ENCODE results near the gene KCNC1.

KCNC1 gene

GRCh38 chr11:17822401-17822781 is 87.8 kb downstream of the KCNC1 start:
- TF ChIP-seq REST (IDR thresholded peaks at IDR 0.05; ENCODE audit: insufficient read depth in 1 of 2, low read depth in 2 of 2, low read length in 2 of 2) (no peak), SIN3A (IDR thresholded peaks at IDR 0.05; ENCODE audit: borderline replicate concordance, insufficient read depth, low read length) (no peak), TAF1 (IDR thresholded peaks at IDR 0.05; ENCODE audit: borderline replicate concordance, insufficient read depth, low read length) (no peak), POLR2AphosphoS5 (IDR thresholded peaks at IDR 0.05; ENCODE audit: low read depth, low read length) (no peak), FOXP2 (optimal IDR thresholded peaks at IDR 0.05; ENCODE audit: borderline replicate concordance, extremely low read depth, extremely low read length, insufficient read depth) (no peak)

GRCh38 chr11:17827006-17827405 is 92.4 kb downstream of the KCNC1 start:
- no peak for TF ChIP-seq TAF1 (IDR thresholded peaks at IDR 0.05; ENCODE audit: borderline replicate concordance, insufficient read depth, low read length)
- TF ChIP-seq POLR2AphosphoS5 (IDR thresholded peaks at IDR 0.05; ENCODE audit: low read depth, low read length), result no peak
- no peak for TF ChIP-seq FOXP2 (optimal IDR thresholded peaks at IDR 0.05; ENCODE audit: borderline replicate concordance, extremely low read depth, extremely low read length, insufficient read depth)
- TF ChIP-seq REST (IDR thresholded peaks at IDR 0.05; ENCODE audit: insufficient read depth in 1 of 2, low read depth in 2 of 2, low read length in 2 of 2), result no peak
- no peak for TF ChIP-seq SIN3A (IDR thresholded peaks at IDR 0.05; ENCODE audit: borderline replicate concordance, insufficient read depth, low read length)

GRCh38 chr11:17828311-17828751 is 93.8 kb downstream of the KCNC1 start:
- TF ChIP-seq REST (IDR thresholded peaks at IDR 0.05; ENCODE audit: insufficient read depth in 1 of 2, low read depth in 2 of 2, low read length in 2 of 2), result no peak
- TF ChIP-seq TAF1 (IDR thresholded peaks at IDR 0.05; ENCODE audit: borderline replicate concordance, insufficient read depth, low read length), result no peak
- no peak for TF ChIP-seq SIN3A (IDR thresholded peaks at IDR 0.05; ENCODE audit: borderline replicate concordance, insufficient read depth, low read length)
- no peak for TF ChIP-seq POLR2AphosphoS5 (IDR thresholded peaks at IDR 0.05; ENCODE audit: low read depth, low read length)
- TF ChIP-seq FOXP2 (optimal IDR thresholded peaks at IDR 0.05; ENCODE audit: borderline replicate concordance, extremely low read depth, extremely low read length, insufficient read depth), result no peak

GRCh38 chr11:17831228-17831627 is 96.6 kb downstream of the KCNC1 start:
- no peak for TF ChIP-seq TAF1 (IDR thresholded peaks at IDR 0.05; ENCODE audit: borderline replicate concordance, insufficient read depth, low read length)
- TF ChIP-seq FOXP2 (optimal IDR thresholded peaks at IDR 0.05; ENCODE audit: borderline replicate concordance, extremely low read depth, extremely low read length, insufficient read depth), result no peak
- TF ChIP-seq REST (IDR thresholded peaks at IDR 0.05; ENCODE audit: insufficient read depth in 1 of 2, low read depth in 2 of 2, low read length in 2 of 2), result no peak
- TF ChIP-seq SIN3A (IDR thresholded peaks at IDR 0.05; ENCODE audit: borderline replicate concordance, insufficient read depth, low read length), result no peak

GRCh38 chr11:17831883-17832282 is 97.3 kb downstream of the KCNC1 start:
- TF ChIP-seq SIN3A (IDR thresholded peaks at IDR 0.05; ENCODE audit: borderline replicate concordance, insufficient read depth, low read length), result no peak
- TF ChIP-seq REST (IDR thresholded peaks at IDR 0.05; ENCODE audit: insufficient read depth in 1 of 2, low read depth in 2 of 2, low read length in 2 of 2), result no peak
- no peak for TF ChIP-seq TAF1 (IDR thresholded peaks at IDR 0.05; ENCODE audit: borderline replicate concordance, insufficient read depth, low read length)
- no peak for TF ChIP-seq FOXP2 (optimal IDR thresholded peaks at IDR 0.05; ENCODE audit: borderline replicate concordance, extremely low read depth, extremely low read length, insufficient read depth)
